Right cardiac atrium (tissue), 5 donors: ENCODE measurements around the gene KCNIP4. TPM values are rescaled to one million over a fixed set of nuclear protein-coding genes. Genes with fewer than 3 reads are reported as not detected.

Experiments used
- ATAC-seq, 2 donors: fragments of 200-7000 bp; cut with Tn5 transposase; one replicate each; pipeline versions ENCODE4 v1.8.0 to v1.9.1; 2020; ENCODE audit warnings: moderate library complexity in 2 of 2, mild to moderate bottlenecking in 1 of 2
- DNase-seq, 3 donors: peaks; one replicate each; pipeline ENCODE4 v3.0.0-alpha.2; 2020
- H3K27ac ChIP-seq: one replicate; pipeline ENCODE4 v1.5.1; 2013; ENCODE audit warnings: mild to moderate bottlenecking, low read length, control low read depth, moderate library complexity
- H3K27me3 ChIP-seq: one replicate; pipeline ENCODE4 v1.6.1; 2013; ENCODE audit not compliant: control insufficient read depth, insufficient read depth
- H3K4me1 ChIP-seq: one replicate; pipeline ENCODE4 v1.6.1; 2013; ENCODE audit warnings: low read length; ENCODE audit not compliant: control insufficient read depth, insufficient read depth
- H3K4me3 ChIP-seq: one replicate; pipeline ENCODE4 v1.5.1; 2013; ENCODE audit warnings: low read length, control low read depth
- H3K9me3 ChIP-seq: one replicate; pipeline ENCODE4 v1.6.1; 2013; ENCODE audit warnings: low read length; ENCODE audit not compliant: control insufficient read depth
- WGBS: extraction: QIAGEN DNeasy Blood & Tissue Kit; methylation state at CpG from one replicate; pipeline ENCODE4 v1.1.7; 2013; 5-methylcytosine and 5-hydroxymethylcytosine counted together
- intact Hi-C, 4 donors: fragments of 100-400 bp; cut with DNase I; formaldehyde crosslinking; loops; one replicate each; pipeline versions ENCODE4 v1.11.0 to v1.14.0; 2022 to 2023
- polyA plus RNA-seq: library from polyadenylated mRNA; stranded (reverse); fragments of 200-250 nt; gene quantifications from one replicate; pipeline ENCODE4 v1.2.3, GENCODE V29; 2013
- total RNA-seq, 4 donors: library from RNA; stranded (reverse); fragmentation: NEBNext Ultra II Directional; extraction: Animal tissue kit (Norgen Biotek cat#: 25700); gene quantifications; one replicate each; pipeline ENCODE4 v1.2.1, GENCODE V29; 2021
- donor health status: healthy with polysubstance abuse.
- donor health status: DM: no; HTN: yes; CAD: no.
- donor health status: DM: no; HTN: no; CAD: no.
- donor health status: DM: no; HTN: yes; CAD: no; lungs with severe emphysema.
- donor health status: DM: yes; HTN: yes; CAD: no.

Gene KCNIP4
- total and polyA plus RNA-seq, 5 donors, result 0.05 to 0.86 (median 0.23) TPM; not detected in 2

- Histone ChIP-seq H3K27me3 (no peaks in the 10 kb centered on the region), H3K4me3 (no peak overlapping the region), H3K9me3 (no peaks in the 10 kb centered on the region), H3K27ac (no peak overlapping the region), H3K4me1 (no peaks in the 10 kb centered on the region)
- DNase-seq (no peak), ATAC-seq (no peak)
- intact Hi-C loops, result loop anchor here in 1 of 4 donors (10.0 kb wide), 1 partner anchor 883 kb away; no protein-coding TSS in a partner anchor
- 62% methylated on average over 7 of the region's 7 CpGs for WGBS
These were observed 830.9 kb downstream of the KCNIP4 start for GRCh38 chr4:21117541-21118180.

GRCh38 chr4:21113496-21114223 lies 834.9 kb downstream of the KCNIP4 start:
- ATAC-seq, result no peak
- H3K9me3 ChIP-seq, result no peaks in the 10 kb centered on the region
- H3K4me1 ChIP-seq, result no peaks in the 10 kb centered on the region
- no peak overlapping the region for H3K27ac ChIP-seq
- no peak overlapping the region for H3K4me3 ChIP-seq
- intact Hi-C loops, result loop anchor here in 1 of 4 donors (10.0 kb wide), 1 partner anchor 879 kb away; no protein-coding TSS in a partner anchor
- WGBS, result 41% methylated on average over 3 of the region's 3 CpGs
- DNase-seq, result no peak
- no peaks in the 10 kb centered on the region for H3K27me3 ChIP-seq

GRCh38 chr4:21102667-21103066 lies 845.9 kb downstream of the KCNIP4 start:
- no peak for ATAC-seq
- no peak overlapping the region for H3K27ac ChIP-seq
- DNase-seq, result no peak
- intact Hi-C loops, result no loop called here
- no peaks in the 10 kb centered on the region for H3K9me3 ChIP-seq
- no peak overlapping the region for H3K4me3 ChIP-seq
- no peaks in the 10 kb centered on the region for H3K27me3 ChIP-seq
- H3K4me1 ChIP-seq, result no peaks in the 10 kb centered on the region

GRCh38 chr4:21097865-21098264 lies 850.7 kb downstream of the KCNIP4 start:
- Histone ChIP-seq H3K27me3 (no peaks in the 10 kb centered on the region), H3K4me1 (no peaks in the 10 kb centered on the region), H3K9me3 (no peaks in the 10 kb centered on the region), H3K4me3 (no peak overlapping the region), H3K27ac (no peak overlapping the region)
- no peak for DNase-seq
- intact Hi-C loops, result no loop called here
- ATAC-seq, result no peak
- WGBS, result 69% methylated on average over 1 of the region's 1 CpG

GRCh38 chr4:21097026-21097425 lies 851.5 kb downstream of the KCNIP4 start:
- no peak overlapping the region for H3K27ac ChIP-seq
- intact Hi-C loops, result no loop called here
- H3K27me3 ChIP-seq, result no peaks in the 10 kb centered on the region
- DNase-seq (no peak), ATAC-seq (no peak)
- H3K9me3 ChIP-seq, result no peaks in the 10 kb centered on the region
- H3K4me3 ChIP-seq, result no peak overlapping the region
- WGBS, result 0% methylated on average over 1 of the region's 1 CpG
- H3K4me1 ChIP-seq, result no peaks in the 10 kb centered on the region

DNA sequence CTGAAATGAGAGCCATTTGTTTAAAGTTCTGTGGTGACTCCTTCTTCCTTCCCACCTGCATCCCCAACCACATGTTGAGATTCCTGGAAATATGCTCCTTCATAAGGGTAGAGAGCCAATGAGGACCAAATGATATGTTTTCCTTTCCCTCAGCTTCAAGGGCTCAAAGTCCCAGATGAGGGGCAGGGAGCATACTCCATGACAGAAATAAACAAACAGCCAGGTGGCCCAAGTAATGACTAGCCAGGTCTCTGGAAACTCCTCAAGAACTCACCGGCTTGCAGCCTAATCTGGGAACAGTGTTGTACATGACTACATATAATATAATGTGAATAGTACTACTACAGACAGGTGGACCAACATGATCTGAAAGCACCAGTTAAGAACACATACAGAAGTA lies 856.0 kb downstream of the KCNIP4 start:
- Histone ChIP-seq H3K4me1 (no peaks in the 10 kb centered on the region), H3K27me3 (no peaks in the 10 kb centered on the region), H3K4me3 (no peak overlapping the region), H3K27ac (no peak overlapping the region), H3K9me3 (no peaks in the 10 kb centered on the region)
- intact Hi-C loops, result no loop called here
- WGBS, result 96% methylated on average over 1 of the region's 1 CpG
- ATAC-seq (no peak), DNase-seq (no peak)

DNA sequence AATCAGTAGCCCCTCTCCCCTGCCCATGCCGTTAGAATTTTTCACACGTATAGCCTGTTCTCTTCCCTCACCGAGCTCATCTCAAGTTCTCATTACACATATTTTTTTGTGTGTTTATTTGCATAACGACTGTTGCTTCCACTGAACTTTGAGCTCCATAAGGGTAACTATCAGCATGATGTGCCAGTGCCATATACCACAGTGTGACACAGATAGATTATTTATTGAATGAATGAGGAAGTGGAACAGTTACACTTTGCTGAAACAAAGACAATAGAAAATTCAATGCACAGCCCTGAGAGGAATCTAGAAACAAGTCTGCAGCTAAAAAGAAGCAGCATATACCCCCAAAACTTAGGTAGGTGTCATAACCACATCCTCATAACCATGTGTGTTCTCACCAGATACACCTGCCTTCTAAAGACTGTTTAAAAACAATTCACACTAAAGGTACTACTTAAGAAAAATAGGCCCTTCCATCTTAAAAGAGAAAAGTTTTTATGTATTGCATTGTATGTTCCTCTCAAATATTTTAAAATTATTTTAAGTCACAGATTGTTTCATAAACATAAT lies 858.4 kb downstream of the KCNIP4 start:
- H3K4me3 ChIP-seq, result no peak overlapping the region
- no peaks in the 10 kb centered on the region for H3K9me3 ChIP-seq
- no peaks in the 10 kb centered on the region for H3K4me1 ChIP-seq
- no peak for DNase-seq
- no peak for ATAC-seq
- intact Hi-C loops, result no loop called here
- H3K27ac ChIP-seq, result no peak overlapping the region
- 72% methylated on average over 4 of the region's 4 CpGs for WGBS
- H3K27me3 ChIP-seq, result no peaks in the 10 kb centered on the region

- intact Hi-C loops, result no loop called here
- no peak for DNase-seq
- Histone ChIP-seq H3K4me3 (no peak overlapping the region), H3K27me3 (no peaks in the 10 kb centered on the region), H3K27ac (no peak overlapping the region), H3K9me3 (no peaks in the 10 kb centered on the region), H3K4me1 (no peaks in the 10 kb centered on the region)
- ATAC-seq, result no peak
These were observed 865.2 kb downstream of the KCNIP4 start for GRCh38 chr4:21083413-21083812.

DNA sequence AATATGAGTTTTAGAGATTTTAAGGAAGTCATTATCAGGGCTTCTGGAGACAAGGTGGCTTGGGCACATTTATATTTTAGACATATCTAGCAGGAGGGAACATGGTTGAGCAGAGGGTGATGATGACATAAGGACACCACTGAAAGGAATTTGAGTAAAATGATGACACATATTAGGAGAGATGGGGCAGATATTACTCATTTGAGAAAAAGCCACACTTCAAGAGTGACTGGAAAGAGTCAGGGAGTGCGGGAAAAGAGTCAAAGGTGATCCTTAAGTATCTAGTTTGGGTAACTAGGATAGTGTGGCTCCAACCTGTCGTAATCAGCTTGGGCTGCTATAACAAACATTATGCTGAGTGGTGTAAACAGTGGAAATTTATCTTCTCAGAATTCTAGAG lies 870.6 kb downstream of the KCNIP4 start:
- H3K4me1 ChIP-seq, result no peaks in the 10 kb centered on the region
- H3K27ac ChIP-seq, result no peak overlapping the region
- H3K9me3 ChIP-seq, result no peaks in the 10 kb centered on the region
- intact Hi-C loops, result no loop called here
- WGBS, result 71% methylated on average over 2 of the region's 2 CpGs
- no peaks in the 10 kb centered on the region for H3K27me3 ChIP-seq
- no peak for ATAC-seq
- no peak for DNase-seq
- no peak overlapping the region for H3K4me3 ChIP-seq

GRCh38 chr4:21067351-21067750 lies 881.2 kb downstream of the KCNIP4 start:
- H3K9me3 ChIP-seq, result no peaks in the 10 kb centered on the region
- WGBS, result 94% methylated on average over 1 of the region's 1 CpG
- ATAC-seq (no peak), DNase-seq (no peak)
- H3K27ac ChIP-seq, result no peak overlapping the region
- intact Hi-C loops, result no loop called here
- no peaks in the 10 kb centered on the region for H3K27me3 ChIP-seq
- no peak overlapping the region for H3K4me3 ChIP-seq
- H3K4me1 ChIP-seq, result no peaks in the 10 kb centered on the region

GRCh38 chr4:21061902-21062301 lies 886.7 kb downstream of the KCNIP4 start:
- DNase-seq (no peak), ATAC-seq (no peak)
- intact Hi-C loops, result no loop called here
- WGBS, result 53% methylated on average over 1 of the region's 1 CpG
- H3K27ac ChIP-seq, result no peak overlapping the region
- H3K27me3 ChIP-seq, result no peaks in the 10 kb centered on the region
- H3K9me3 ChIP-seq, result no peaks in the 10 kb centered on the region
- no peak overlapping the region for H3K4me3 ChIP-seq
- H3K4me1 ChIP-seq, result no peaks in the 10 kb centered on the region
